HepG2 (cell line): ENCODE results near the gene RNF133. TPM values are rescaled to one million over a fixed set of nuclear protein-coding genes. Genes with fewer than 3 reads are reported as not detected.
"Not testable (repeated sequence)": the region's sequence is repeated elsewhere in the genome, so short reads cannot be mapped to it uniquely, and the experiment has no call there.

Experiments
- CEBPB ChIP-seq: IDR thresholded peaks from 2 replicates; pipeline ENCODE4 v1.6.1; 2011; ENCODE audit warnings: low read depth, low read length, improper control_type of control experiment, borderline replicate concordance
- DMAP1 ChIP-seq: IDR thresholded peaks from 2 replicates; pipeline ENCODE4 v1.6.1; 2016
- FOXA1 ChIP-seq, 2 experiments: fragments of 450-650 bp in 1 of 2; sonication (generic) in 1 of 2; formaldehyde crosslinking in 1 of 2; IDR thresholded peaks; 2 replicates each; pipeline versions ENCODE4 v1.4.0 to v1.6.1; 2016 to 2020; ENCODE audit warnings: missing genetic modification reagents in 1 of 2
- GATA4 ChIP-seq: sonication (generic); IDR thresholded peaks from 2 replicates; pipeline ENCODE4 v1.6.1; 2016; ENCODE audit warnings: antibody characterized with exemption, low read depth, borderline replicate concordance
- GATAD1 ChIP-seq: IDR thresholded peaks from 2 replicates; pipeline ENCODE4 v1.6.1; 2016; ENCODE audit warnings: missing genetic modification reagents, missing compliant biosample characterization
- IRF2 ChIP-seq: IDR thresholded peaks from 2 replicates; pipeline ENCODE4 v1.6.1; 2018; ENCODE audit warnings: missing genetic modification reagents, missing compliant biosample characterization
- RARA ChIP-seq: IDR thresholded peaks from 2 replicates; pipeline ENCODE4 v1.6.1; 2016; ENCODE audit warnings: missing genetic modification reagents, missing compliant biosample characterization
- RXRB ChIP-seq: IDR thresholded peaks from 2 replicates; pipeline ENCODE4 v1.6.1; 2016; ENCODE audit warnings: borderline replicate concordance, missing genetic modification reagents, missing compliant biosample characterization
- SALL2 ChIP-seq: sonication (generic); formaldehyde crosslinking; IDR thresholded peaks from 2 replicates; pipeline ENCODE4 v1.8.1; 2023; ENCODE audit warnings: mild to moderate bottlenecking, missing genetic modification reagents, inconsistent platforms
- SIX1 ChIP-seq: sonication (generic); formaldehyde crosslinking; IDR thresholded peaks from 2 replicates; pipeline ENCODE4 v1.4.0; 2020; ENCODE audit warnings: missing genetic modification reagents, borderline replicate concordance
- ZBTB26 ChIP-seq: IDR thresholded peaks from 2 replicates; pipeline ENCODE4 v1.6.1; 2016; ENCODE audit warnings: missing compliant biosample characterization, missing genetic modification reagents, borderline replicate concordance
- ZBTB7A ChIP-seq: sonication (generic); formaldehyde crosslinking; IDR thresholded peaks from 2 replicates; pipeline ENCODE4 v1.8.0; 2022; ENCODE audit warnings: mild to moderate bottlenecking, missing genetic modification reagents
- ZNF414 ChIP-seq: sonication (generic); formaldehyde crosslinking; IDR thresholded peaks from 2 replicates; pipeline ENCODE4 v1.5.0; 2020; ENCODE audit warnings: missing genetic modification reagents
- ZNF513 ChIP-seq: sonication (generic); formaldehyde crosslinking; conservative IDR thresholded peaks from 2 replicates; pipeline ENCODE4 v1.5.0; 2020; ENCODE audit warnings: missing genetic modification reagents
- polyA plus RNA-seq, 8 experiments: library from polyadenylated mRNA; depleted of rRNA in 3 of 8; stranded (reverse) in 7 of 8; unstranded in 1 of 8; fragments of >200 nt; fragmentation: Illumina TruSeq in 4 of 8; extraction: Trizol in 4 of 8; gene quantifications; 2 replicates each; pipeline versions ENCODE4 v1.2.1 to v1.2.3, GENCODE V29; 2011 to 2016; ENCODE audit warnings: low read depth in 4 of 8, missing spikeins in 1 of 8, mixed read lengths in 1 of 8; ENCODE audit not compliant: insufficient read depth in 1 of 8
- total RNA-seq, 5 experiments: library from RNA; depleted of rRNA; stranded (reverse); fragments of >200 nt; fragmentation: Illumina TruSeq; extraction: Trizol; gene quantifications; 2 replicates each; pipeline ENCODE4 v1.2.3, GENCODE V29; 2016; ENCODE audit warnings: low read depth in 1 of 5
- TF ChIP-seq, protein P1 (sequence below): sonication (generic); formaldehyde crosslinking; IDR thresholded peaks from 2 replicates; pipeline ENCODE4 v1.4.0; 2020; ENCODE audit warnings: missing genetic modification reagents
- TF ChIP-seq, protein P2 (sequence below), 2 experiments: sonication (generic) in 1 of 2; formaldehyde crosslinking in 1 of 2; IDR thresholded peaks; 2 replicates each; pipeline versions ENCODE4 v1.6.1 to v1.9.0; 2014 to 2022; ENCODE audit warnings: antibody characterized with exemption in 1 of 2, borderline replicate concordance in 1 of 2, inconsistent platforms in 1 of 2, low read depth in 1 of 2, missing genetic modification reagents in 1 of 2
- TF ChIP-seq, protein P3 (sequence below): sonication (generic); formaldehyde crosslinking; IDR thresholded peaks from 2 replicates; pipeline ENCODE4 v1.9.0; 2022; ENCODE audit warnings: missing genetic modification reagents, mild to moderate bottlenecking, borderline replicate concordance

The RNF133 gene
- total and polyA plus RNA-seq, 2 of the 13 experiments (the other 11 are each of a cell fraction or from before 2014, with no cell fraction given) = 0.13 to 1.00 TPM

DNA sequence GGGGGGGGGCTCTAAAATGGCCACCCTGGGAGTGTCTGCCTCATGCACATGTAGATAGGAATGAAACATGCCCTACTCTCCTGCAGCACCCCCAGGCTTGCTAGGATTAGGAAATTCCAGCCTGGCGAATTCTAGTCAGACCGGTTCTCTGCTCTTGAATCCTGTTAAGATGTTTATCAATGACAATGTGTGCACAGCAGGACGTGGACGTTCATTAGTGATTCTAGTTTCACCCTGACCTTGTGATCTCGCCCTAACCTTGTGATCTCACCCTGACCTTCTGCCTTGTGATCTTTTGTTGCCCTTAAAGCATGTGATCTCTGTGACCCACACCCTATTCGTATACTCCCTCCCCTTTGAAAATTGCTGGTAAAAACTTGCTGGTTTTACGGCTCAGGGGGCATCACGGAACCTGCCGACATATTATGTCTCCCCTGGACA is 19.6 kb downstream of the RNF133 start (continued):
- TF ChIP-seq RARA (peak; percentile 98), GATA4 (0 out of 2 replicates have a peak, but pooled peaks have one; percentile 22), FOXA1 (IDR thresholded peaks at IDR 0.05) (peak; percentile 54; the same call in 1 of the 2 replicates), FOXA1 (CRISPR knock-in tag; IDR thresholded peaks at IDR 0.05) (peak; percentile 78), GATAD1 (peak; percentile 38; the same call in 1 of the 2 replicates), DMAP1 (CRISPR knock-in tag) (peak; percentile 58), RXRB (CRISPR knock-in tag) (peak; percentile 92), ZNF414 (CRISPR knock-in tag) (peak; percentile 66; the same call in 1 of the 2 replicates), ZBTB7A (CRISPR knock-in tag) (peak; percentile 61; the same call in 1 of the 2 replicates), SIX1 (CRISPR knock-in tag) (peak; percentile 36; the same call in 1 of the 2 replicates), IRF2 (peak; percentile 67; the same call in 1 of the 2 replicates), CEBPB (peak; percentile 35; the same call in 1 of the 2 replicates), SALL2 (CRISPR knock-in tag) (peak; percentile 84), ZNF513 (CRISPR knock-in tag) (0 out of 2 replicates have a peak, but pooled peaks have one; percentile 25), ZBTB26 (CRISPR knock-in tag) (peak; percentile 74; the same call in 1 of the 2 replicates)
- TF ChIP-seq, protein P1, sequence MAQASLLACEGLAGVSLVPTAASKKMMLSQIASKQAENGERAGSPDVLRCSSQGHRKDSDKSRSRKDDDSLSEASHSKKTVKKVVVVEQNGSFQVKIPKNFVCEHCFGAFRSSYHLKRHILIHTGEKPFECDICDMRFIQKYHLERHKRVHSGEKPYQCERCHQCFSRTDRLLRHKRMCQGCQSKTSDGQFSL (CRISPR knock-in tag) = peak; percentile 90
- TF ChIP-seq, protein P2, sequence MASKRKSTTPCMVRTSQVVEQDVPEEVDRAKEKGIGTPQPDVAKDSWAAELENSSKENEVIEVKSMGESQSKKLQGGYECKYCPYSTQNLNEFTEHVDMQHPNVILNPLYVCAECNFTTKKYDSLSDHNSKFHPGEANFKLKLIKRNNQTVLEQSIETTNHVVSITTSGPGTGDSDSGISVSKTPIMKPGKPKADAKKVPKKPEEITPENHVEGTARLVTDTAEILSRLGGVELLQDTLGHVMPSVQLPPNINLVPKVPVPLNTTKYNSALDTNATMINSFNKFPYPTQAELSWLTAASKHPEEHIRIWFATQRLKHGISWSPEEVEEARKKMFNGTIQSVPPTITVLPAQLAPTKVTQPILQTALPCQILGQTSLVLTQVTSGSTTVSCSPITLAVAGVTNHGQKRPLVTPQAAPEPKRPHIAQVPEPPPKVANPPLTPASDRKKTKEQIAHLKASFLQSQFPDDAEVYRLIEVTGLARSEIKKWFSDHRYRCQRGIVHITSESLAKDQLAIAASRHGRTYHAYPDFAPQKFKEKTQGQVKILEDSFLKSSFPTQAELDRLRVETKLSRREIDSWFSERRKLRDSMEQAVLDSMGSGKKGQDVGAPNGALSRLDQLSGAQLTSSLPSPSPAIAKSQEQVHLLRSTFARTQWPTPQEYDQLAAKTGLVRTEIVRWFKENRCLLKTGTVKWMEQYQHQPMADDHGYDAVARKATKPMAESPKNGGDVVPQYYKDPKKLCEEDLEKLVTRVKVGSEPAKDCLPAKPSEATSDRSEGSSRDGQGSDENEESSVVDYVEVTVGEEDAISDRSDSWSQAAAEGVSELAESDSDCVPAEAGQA (IDR thresholded peaks at IDR 0.05; ENCODE audit: low read depth) = peak; percentile 22; the same call in 1 of the 2 replicates
- TF ChIP-seq, protein P2 (CRISPR knock-in tag; IDR thresholded peaks at IDR 0.05; ENCODE audit: borderline replicate concordance) = not testable (repeated sequence)
- TF ChIP-seq, protein P3, sequence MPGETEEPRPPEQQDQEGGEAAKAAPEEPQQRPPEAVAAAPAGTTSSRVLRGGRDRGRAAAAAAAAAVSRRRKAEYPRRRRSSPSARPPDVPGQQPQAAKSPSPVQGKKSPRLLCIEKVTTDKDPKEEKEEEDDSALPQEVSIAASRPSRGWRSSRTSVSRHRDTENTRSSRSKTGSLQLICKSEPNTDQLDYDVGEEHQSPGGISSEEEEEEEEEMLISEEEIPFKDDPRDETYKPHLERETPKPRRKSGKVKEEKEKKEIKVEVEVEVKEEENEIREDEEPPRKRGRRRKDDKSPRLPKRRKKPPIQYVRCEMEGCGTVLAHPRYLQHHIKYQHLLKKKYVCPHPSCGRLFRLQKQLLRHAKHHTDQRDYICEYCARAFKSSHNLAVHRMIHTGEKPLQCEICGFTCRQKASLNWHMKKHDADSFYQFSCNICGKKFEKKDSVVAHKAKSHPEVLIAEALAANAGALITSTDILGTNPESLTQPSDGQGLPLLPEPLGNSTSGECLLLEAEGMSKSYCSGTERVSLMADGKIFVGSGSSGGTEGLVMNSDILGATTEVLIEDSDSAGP (CRISPR knock-in tag) = peak; percentile 41; the same call in 1 of the 2 replicates
